Measurements from ENCODE around the gene CCDC172. TPM values are rescaled to one million over a fixed set of nuclear protein-coding genes. Genes with fewer than 3 reads are reported as not detected.
A peak's percentile ranks its signal among the peaks of the same experiment; 100 is the strongest.

Gene CCDC172
- total and polyA plus RNA-seq, 8 donors = not detected

DNA sequence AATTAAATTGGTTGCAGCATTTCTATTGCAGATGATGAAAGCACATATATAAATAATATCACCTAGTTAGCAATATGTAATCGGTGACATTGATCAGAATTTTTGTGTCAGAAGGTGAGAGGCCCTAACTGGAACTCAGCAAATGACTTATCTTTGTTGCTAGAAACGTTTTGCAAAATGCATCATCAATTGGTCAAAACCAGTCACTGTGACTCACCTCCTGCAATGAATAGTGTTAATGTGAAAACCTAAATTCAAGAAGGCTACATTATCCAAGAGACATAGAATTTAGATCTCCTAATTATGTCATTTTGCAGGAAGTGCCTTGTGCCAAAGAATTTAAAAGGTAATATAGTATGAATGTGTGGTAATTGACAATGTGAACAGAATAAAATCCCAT lies 93.6 kb downstream of the CCDC172 start:
- intact Hi-C loops (cut with DNase I) = no loop called here
- TF ChIP-seq, protein P1, sequence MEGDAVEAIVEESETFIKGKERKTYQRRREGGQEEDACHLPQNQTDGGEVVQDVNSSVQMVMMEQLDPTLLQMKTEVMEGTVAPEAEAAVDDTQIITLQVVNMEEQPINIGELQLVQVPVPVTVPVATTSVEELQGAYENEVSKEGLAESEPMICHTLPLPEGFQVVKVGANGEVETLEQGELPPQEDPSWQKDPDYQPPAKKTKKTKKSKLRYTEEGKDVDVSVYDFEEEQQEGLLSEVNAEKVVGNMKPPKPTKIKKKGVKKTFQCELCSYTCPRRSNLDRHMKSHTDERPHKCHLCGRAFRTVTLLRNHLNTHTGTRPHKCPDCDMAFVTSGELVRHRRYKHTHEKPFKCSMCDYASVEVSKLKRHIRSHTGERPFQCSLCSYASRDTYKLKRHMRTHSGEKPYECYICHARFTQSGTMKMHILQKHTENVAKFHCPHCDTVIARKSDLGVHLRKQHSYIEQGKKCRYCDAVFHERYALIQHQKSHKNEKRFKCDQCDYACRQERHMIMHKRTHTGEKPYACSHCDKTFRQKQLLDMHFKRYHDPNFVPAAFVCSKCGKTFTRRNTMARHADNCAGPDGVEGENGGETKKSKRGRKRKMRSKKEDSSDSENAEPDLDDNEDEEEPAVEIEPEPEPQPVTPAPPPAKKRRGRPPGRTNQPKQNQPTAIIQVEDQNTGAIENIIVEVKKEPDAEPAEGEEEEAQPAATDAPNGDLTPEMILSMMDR (IDR thresholded peaks at IDR 0.05) = no peak

DNA sequence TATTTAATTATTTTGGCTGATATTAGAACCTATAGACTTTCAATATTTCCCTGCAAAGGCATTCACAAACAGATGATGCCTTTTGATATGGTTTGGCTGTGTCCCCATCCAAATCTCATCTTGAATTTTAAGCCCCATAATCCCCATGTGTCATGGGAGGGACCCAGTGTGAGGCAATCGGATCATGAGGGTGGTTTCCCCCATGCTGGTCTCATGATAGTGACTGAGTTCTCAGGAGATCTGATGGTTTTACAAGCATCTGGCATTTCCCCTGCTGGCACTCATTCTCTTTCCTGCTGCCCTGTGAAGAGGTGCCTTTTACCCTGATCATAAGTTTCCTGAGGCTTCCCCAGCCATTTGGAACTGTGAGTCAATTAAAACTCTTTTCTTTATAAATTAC lies 94.1 kb downstream of the CCDC172 start:
- no peak overlapping the region for H3K4me3 ChIP-seq
- no peak for ATAC-seq
- H3K4me1 ChIP-seq = no peaks in the 10 kb centered on the region
- no peaks in the 10 kb centered on the region for H3K36me3 ChIP-seq
- DNase-seq = no peak
- TF ChIP-seq, protein P1 (IDR thresholded peaks at IDR 0.05) = no peak
- H3K27me3 ChIP-seq = no peaks in the 10 kb centered on the region
- H3K9me3 ChIP-seq = no peaks in the 10 kb centered on the region
- intact Hi-C loops (cut with DNase I) = no loop called here
- no peak overlapping the region for H3K27ac ChIP-seq

More for the DNA sequence above, 93.6 kb downstream of the CCDC172 start:
- DNase-seq (no peak), ATAC-seq (no peak)
- Histone ChIP-seq H3K27me3 (no peaks in the 10 kb centered on the region), H3K4me3 (no peak overlapping the region), H3K4me1 (no peaks in the 10 kb centered on the region), H3K27ac (no peak overlapping the region), H3K36me3 (no peaks in the 10 kb centered on the region), H3K9me3 (no peaks in the 10 kb centered on the region)

DNA sequence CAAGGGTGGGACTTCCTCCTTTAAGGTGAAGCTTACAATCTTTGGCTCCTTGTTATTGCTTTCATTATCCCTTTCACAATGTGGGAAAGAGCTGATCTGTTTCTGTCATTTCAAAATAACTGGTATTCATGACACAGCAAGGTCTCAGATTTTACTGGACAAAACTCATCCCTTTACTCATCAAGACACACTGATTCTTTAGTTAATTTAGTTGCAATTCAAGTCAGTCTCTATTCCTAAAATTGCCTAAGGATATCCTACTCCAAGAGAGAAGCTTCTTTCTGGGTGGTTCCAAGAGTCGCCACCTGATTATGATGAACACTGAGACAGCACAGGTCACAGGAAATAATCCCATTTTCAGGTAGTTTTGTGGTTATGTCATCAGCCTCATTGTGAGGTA lies 97.6 kb downstream of the CCDC172 start:
- H3K9me3 ChIP-seq = no peaks in the 10 kb centered on the region
- H3K27ac ChIP-seq = no peak overlapping the region
- H3K4me1 ChIP-seq = no peaks in the 10 kb centered on the region
- TF ChIP-seq, protein P1 (IDR thresholded peaks at IDR 0.05) = no peak
- H3K36me3 ChIP-seq = no peaks in the 10 kb centered on the region
- intact Hi-C loops (cut with DNase I) = no loop called here
- DNase-seq = no peak
- H3K4me3 ChIP-seq = no peak overlapping the region
- ATAC-seq = no peak
- no peaks in the 10 kb centered on the region for H3K27me3 ChIP-seq

DNA sequence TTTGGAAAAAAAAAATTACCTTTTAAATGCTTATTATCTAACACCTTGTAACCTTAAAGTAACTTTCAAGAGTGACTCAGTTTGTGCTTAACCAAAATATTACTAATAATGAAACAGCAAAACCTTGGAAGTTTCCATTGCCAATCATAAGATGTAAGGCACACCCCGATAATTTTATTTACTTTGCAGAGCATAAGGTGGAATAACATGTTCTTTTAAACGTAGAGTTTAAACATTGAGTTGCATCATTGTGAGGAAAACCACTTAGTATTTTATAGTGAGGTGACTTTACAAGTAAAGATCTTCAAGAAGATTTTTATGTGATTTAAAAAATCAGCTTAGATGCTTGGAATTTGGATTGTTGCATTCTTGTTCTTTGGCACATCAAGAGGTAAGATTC lies 103.4 kb downstream of the CCDC172 start, which contains the start of gene PNLIPRP3:
Gene PNLIPRP3, plus strand, starts transcription at position 177 of the 400 bp plus-strand sequence. Its CDS starts 166 bp downstream, at position 343.
- DNase-seq = no peak
- H3K9me3 ChIP-seq = no peaks in the 10 kb centered on the region
- ATAC-seq = no peak
- no peaks in the 10 kb centered on the region for H3K4me1 ChIP-seq
- no peaks in the 10 kb centered on the region for H3K36me3 ChIP-seq
- no peak within 1 kb of the TSS for H3K4me3 ChIP-seq
- H3K27ac ChIP-seq = no peak within 1 kb of the TSS
- H3K27me3 ChIP-seq = no peaks in the 10 kb centered on the region
- TF ChIP-seq, protein P1 (IDR thresholded peaks at IDR 0.05) = no peak
- intact Hi-C loops (cut with DNase I) = no loop called here

DNA sequence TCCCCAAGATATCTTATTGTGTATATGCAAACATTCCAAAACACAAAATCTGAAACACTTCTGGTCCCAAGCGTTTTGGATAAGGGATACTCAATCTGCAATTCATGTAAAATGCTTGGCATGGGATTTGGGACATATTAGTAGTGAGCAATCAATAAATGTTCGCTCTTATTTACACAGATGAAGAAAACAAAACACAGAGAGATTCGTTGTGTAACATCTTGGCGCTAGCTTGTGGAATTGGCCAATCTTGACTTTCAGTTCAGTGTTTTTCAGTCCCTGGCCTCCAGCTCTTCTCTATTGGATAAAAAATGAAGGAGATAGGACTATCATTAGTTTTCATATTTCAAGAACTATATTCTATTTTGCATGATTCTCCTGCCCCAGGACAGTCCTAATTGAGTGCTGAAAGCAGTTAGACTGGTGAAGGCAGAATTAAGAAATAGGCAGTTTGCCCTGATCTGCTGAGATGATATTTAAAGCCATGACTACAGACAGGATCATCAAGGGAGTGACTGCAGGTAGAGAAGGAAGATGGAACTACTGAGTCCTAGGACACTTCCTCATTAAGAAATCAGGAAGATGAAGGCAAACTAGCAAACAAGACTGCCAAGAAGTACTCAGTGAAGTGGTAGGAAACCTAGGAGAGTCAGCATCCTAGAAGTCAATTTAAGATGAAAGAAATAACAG lies 105.2 kb downstream of the CCDC172 start:
- DNase-seq = peak in 2 of 4 donors; percentile 6 to 20
- Histone ChIP-seq H3K4me3 (no peak overlapping the region), H3K27me3 (no peaks in the 10 kb centered on the region), H3K9me3 (no peaks in the 10 kb centered on the region), H3K36me3 (no peaks in the 10 kb centered on the region), H3K27ac (no peak overlapping the region), H3K4me1 (no peaks in the 10 kb centered on the region)
- no peak for ATAC-seq
- intact Hi-C loops (cut with DNase I) = no loop called here
- TF ChIP-seq, protein P1 (IDR thresholded peaks at IDR 0.05) = no peak

Other genes starting within 250 kb of the CCDC172 start
- gene GFRA1, start 51.2 kb upstream of the CCDC172 start, total RNA-seq = 1 to 10 TPM; 1.9 to 2.4 TPM
- gene GFRA1, start 51.2 kb upstream of the CCDC172 start, polyA plus RNA-seq (ENCODE audit: insufficient read length in 6 of 6) = 1 to 10 TPM; 2.4 to 3.5 (median 3.1) TPM
- under 1 TPM; 0.29 to 0.42 TPM for gene PNLIPRP3, start 103.4 kb downstream of the CCDC172 start, total RNA-seq
- gene PNLIPRP3, start 103.4 kb downstream of the CCDC172 start, polyA plus RNA-seq (ENCODE audit: insufficient read length in 6 of 6) = not detected
- not detected for gene PNLIP, start 221.5 kb downstream of the CCDC172 start, total RNA-seq
- gene PNLIP, start 221.5 kb downstream of the CCDC172 start, polyA plus RNA-seq (ENCODE audit: insufficient read length in 6 of 6) = not detected